Hematopoietic multipotent progenitor cell treated with erythropoietin and hydrocortisone succinate and interleukin-3 and kit ligand, for 17 days (in vitro differentiated cells): Measurements from ENCODE around the gene NKD2.
"Not testable (repeated sequence)": the region's sequence is repeated elsewhere in the genome, so short reads cannot be mapped to it uniquely, and the experiment has no call there.

Experiments used
- DNase-seq: peaks from one replicate; pipeline ENCODE4 v3.0.0-alpha.2; 2015; ENCODE audit warnings: low spot score

Gene NKD2

DNA sequence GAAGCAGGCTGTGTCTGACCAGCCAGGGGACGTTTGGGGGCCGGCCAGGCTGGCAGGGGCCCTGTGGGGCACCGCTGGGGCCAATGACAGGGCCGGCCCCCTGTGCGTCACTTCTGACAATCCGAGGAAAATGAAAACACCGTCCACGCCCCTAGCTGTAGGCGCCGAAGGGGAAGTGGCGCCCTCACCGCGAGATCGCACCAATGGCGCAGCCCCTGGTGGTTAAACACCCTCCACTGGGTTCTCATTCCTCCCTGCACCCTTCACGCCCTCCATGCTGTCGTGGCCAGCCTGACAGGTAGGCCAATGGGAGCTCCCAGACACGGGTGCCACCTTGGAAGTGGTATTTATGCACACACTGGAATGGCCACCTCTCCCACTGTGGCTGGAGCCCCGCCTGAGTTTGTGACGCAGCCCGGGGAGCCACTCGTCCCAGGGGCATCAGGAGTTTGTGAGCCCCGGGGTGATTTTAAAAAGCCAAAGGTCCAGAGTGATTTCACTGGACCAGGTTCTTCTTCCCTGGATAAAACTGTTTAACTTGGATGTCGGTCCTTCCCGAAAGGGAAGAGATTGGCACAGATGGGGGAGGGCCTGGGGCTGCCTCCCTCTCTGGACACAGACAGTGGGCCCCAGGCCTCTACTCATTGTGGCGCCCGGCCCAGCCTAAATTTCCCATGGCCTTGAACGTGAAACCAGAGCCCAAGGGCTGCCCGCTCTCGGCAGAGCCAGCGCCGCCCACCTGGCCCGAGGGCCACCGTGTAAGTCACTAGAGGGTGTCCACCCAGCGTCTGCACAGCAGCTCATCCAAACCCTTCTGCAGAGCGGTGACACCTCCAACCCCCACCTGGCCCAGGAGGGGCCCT is 49.7 kb downstream of the NKD2 start:
- no peak for DNase-seq

DNA sequence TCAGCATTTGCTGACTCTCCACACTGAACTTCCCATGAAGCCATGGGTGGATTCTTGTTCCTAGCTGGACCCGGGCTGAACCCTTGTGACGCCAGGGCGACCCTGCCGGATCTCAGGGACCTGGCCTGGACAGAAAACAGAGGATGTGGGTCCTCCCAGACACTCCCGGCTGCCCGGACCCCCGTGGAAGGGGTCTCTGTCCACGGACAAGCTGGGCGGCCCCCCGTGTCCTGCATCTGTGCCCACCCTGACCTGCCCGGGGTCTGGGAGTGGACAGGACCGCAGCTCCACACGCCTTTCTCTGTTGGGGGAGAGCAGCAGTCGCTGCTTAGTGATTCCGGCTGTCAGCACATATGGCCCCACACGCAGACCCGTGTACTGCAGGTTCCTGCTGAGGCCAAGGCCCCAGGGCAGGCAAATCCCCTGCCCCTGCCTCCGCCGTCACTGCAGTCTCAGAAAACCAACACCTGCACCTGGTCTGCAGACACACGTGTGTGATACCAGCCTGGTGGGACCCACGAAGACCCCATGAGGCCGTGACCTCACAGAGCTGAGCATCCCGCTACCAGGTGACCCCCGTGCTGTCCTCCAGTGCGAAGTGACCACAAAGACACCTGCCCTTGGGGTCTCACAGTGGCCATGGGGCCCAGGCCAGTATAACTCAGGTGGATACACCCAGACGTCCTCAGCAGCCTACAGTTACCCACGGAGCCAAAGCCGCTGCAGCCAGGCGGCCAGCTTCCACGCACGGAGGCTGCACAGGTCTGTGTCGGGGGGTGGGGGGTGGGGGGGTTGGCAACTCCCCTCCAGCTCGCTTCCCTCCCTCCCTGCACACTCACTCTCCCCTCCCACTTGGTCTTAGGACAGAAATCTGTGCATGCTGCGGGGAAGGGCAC is 50.6 kb downstream of the NKD2 start:
- DNase-seq = no peak

DNA sequence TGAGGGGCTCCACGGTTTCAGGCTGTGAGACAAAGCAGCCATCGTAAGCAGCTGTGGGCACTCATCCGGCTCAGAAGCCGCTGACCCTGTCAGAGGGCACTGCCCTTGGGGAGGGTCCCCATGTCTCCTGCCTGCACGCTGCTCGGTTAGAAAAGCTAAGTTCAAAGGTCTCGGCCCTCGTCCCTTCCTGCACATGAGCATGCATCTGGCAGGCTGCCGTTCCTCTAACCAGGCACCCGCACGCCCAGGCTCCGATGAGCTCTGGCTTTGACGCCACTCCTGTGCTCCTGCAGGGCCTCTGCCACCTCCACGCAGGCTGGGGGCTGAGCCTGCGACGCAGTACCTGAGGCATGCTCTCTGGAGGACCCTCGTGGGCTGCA is 51.3 kb downstream of the NKD2 start:
- DNase-seq = no peak

DNA sequence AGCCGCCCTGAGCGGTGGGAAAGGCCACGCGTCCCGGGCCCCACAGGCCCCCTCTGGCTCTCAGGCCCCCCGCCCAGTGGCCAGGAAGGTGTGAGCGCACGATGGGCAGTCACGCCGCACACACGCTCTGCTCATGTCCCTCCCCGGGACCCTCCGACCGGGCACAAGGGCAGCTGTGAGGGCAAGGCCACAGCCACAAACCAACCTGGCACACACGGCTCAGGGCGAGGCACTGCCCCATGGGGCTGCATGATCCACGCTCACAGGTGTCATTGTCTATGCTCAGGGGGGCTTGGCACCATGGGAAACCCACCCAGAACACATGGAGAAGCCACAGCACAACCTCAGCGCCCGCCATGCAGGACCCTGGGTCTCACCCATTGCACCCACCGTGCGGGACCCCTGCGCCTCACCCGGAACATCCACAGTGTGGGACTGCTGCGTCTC is 52.0 kb downstream of the NKD2 start:
- DNase-seq = no peak

DNA sequence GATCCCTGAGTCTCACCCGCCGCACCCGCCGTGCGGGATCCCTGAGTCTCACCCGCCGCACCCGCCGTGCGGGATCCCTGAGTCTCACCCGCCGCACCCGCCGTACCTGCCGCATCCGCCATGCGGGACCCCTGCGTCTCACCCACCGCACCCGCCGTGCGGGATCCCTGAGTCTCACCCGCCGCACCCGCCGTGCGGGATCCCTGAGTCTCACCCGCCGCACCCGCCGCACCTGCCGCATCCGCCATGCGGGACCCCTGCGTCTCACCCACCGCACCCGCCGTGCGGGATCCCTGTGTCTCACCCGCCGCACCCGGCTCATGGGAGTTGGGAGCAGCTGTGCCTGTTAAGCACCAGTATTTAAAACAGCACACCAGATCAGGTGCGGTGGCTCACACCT is 52.7 kb downstream of the NKD2 start:
- not testable (repeated sequence) for DNase-seq

DNA sequence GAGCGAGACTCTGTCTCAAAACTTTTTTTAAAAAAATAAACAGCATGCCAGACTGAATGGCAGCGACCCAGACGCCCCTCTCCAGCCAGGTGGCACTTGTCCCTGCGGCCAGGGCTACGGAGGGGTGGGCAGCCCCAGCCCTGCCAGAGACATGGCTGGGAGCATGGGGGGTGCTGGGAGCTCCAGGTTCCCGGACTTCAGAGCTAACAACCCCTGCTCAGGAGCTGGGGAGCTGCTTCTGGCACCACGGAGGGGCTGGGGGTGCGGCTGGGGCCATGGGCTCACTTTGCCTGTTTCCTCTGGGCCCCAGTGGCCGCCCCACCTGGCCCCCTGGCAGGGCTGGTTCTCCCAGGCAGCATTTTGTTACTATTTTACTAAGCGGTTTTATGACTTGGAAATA is 53.3 kb downstream of the NKD2 start:
- DNase-seq = no peak

DNA sequence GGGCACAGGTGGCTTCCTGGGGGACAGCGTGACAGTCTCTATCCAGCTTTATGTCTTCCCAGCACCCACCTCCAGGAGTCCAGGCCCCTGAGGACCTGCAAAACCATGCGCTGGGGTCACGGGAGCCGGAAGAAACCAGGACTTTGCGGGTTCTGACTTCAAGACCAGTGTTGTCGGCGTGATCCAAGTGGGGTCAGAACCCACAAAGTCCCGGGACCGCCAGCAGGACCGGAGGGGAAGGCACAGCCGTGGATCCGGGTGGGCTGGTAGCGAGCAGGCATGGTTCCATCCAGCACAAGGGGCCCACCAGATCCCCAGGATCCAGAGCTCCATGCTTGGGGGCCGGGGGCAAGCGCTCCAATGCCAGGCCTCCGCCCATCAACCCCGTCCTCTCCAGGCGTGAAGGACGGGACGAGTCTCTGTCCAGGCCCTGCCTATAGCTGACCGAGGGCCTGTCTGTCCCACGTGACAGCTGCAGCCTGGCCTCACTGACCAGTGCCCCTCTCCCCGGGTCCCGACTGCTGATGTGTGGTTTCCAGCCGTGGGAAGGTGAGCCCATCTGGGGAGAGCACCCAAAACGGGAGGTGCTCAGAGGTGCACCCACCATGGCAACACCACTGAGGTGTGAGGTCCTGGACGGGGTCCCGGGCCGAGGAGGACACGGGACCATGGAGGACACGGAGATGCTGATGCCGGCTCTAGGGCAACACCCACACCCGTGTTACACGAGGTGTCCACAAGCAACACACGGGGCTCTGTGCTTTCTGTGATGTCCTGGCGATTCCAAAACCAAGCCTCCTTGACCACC is 54.4 kb downstream of the NKD2 start:
- no peak for DNase-seq

DNA sequence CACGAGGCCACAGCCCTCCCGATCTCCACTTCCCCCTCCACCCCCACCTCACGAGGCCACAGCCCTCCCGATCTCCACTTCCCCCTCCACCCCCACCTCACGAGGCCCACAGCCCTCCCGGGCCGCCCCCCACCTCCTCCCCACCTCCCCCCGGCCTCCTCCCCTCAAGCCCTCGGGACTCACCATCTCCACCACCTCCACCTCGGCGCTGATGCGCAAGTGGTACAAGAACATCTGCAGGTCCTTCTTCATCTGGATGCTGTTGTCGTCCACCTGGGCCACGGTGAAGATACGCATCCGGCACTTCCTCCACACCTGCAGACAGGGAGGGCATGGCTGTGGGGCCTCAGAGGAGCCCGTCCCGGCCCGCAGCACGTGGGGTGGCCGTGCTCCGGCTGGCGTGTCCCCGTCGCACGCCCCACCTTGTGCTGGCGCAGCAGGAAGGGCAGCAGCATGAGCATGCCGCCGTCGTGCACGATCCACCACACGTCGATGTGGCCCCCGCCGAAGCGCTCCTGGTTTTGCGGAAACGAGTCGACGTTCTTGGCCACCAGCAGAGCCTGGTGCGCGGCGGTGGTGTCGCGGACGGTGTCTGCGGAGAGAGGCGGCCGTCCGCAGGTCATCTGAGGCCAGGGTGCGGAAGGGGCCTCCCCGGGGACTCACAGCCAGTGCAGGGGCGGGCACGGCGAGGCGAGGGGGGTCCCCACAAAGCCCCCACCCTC is 55.2 kb downstream of the NKD2 start:
- DNase-seq = no peak

DNA sequence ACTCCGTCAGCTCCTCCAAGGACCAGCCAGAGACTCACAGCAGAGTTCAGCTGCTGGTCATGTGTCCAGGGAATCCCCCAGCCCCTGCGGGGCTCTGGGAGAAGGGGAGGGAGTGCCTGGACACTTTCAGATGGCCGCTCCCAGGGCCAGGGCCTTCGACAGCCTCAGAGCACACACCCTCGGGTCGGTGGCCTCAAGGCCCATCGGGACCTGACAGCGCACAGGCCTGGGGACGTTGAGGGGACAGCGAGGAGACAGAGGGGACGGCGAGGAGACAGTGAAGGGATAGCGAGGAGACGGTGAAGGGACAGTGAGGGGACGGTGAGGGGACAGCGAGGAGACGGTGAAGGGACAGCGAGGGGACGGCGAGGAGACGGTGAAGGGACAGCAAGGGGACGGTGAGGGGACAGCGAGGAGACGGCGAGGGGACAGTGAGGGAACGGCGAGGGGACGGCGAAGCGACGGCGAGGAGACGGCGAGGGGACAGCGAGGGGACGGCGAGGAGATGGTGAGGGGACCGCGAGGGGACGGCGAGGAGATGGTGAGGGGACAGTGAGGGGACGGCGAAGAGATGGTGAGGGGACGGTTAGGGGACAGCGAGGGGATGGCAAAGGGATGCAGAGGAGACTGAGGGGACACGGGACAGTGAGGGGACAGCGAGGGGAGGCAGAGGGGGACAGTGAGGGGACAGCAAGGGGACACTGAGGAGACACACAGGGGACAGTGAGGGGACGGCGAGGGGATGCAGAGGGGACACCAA is 56.0 kb downstream of the NKD2 start:
- DNase-seq = no peak

DNA sequence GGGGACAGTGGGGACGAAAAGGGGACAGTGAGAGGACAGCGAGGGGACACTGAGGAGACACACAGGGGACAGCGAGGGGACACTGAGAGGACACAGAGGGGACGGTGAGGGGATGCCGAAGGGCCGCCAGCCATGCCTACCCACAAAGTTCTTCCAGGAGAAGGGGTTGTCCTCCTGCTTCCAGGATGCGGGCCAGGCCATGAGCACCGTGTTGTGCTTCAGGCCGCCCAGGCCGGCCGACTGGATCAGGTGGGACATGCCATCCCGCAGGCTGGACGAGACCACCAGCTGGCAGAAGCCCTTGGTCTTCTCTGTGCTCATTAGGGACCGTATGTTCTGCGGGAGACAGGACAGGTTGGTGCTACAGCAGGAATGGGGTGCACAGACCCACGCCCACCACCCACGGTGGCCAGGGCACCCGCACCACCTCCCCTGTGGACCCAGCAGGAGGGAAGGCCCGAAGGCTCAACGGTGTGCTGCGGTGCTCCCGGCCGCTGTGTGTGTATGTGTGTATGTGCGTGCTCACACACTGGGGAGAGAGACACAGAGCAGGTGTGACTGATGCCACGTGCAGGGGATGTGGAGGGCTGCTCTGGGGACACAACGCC is 56.6 kb downstream of the NKD2 start:
- DNase-seq = no peak

DNA sequence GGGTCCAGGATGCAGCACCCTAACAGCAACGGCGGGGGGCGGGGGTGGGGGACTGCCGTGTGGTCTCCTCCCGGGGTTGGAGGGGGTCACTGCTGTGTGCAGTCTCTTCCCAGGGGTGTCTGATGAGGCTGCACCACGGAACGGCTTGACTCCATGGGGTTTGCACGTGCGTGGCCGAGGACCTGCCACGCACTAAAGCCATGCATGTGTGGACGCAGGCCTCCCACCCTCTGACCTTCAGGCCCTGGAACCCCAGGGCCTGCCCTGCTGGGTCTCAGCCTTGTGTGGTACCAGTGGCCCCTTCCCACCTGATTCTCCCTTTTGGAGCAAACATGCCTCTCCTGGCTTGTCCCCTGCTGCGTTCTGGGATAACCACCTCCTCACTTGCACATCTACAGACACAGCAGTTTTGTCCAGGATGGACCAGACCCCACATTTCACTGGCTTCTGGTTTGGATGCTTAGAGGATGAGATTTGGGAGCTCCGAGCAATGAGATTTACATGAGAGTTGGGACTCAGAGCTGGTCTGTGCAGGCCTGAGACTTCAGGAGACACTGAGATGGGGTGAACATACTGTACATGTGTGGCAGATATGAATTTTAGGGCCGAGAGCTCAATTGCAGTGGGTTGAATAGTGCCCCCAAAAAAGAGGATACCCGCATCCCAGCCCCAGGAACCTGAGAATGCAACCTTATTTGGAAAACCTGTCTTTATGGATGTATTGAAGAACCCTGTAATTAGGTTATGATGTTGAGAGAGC is 57.5 kb downstream of the NKD2 start:
- DNase-seq = no peak

DNA sequence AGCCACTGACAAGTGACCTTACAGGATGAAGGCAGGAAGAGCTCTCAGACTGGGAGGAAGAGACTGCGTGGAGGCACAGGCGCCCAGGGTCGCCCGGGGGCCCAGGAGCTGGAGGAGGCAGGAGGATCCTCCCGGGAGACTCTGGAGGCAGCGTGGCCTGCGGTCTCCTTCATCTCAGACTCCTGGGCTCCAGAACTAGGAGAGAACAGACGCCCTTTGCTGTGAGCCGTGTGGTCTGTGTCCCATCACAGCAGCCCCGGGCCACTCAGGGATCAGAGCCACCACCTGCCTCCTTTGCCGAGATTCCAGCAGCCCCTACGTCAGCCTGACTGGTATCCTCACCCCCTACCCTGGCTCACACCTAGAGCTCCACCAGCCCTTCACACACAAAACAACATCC is 58.1 kb downstream of the NKD2 start:
- no peak for DNase-seq

DNA sequence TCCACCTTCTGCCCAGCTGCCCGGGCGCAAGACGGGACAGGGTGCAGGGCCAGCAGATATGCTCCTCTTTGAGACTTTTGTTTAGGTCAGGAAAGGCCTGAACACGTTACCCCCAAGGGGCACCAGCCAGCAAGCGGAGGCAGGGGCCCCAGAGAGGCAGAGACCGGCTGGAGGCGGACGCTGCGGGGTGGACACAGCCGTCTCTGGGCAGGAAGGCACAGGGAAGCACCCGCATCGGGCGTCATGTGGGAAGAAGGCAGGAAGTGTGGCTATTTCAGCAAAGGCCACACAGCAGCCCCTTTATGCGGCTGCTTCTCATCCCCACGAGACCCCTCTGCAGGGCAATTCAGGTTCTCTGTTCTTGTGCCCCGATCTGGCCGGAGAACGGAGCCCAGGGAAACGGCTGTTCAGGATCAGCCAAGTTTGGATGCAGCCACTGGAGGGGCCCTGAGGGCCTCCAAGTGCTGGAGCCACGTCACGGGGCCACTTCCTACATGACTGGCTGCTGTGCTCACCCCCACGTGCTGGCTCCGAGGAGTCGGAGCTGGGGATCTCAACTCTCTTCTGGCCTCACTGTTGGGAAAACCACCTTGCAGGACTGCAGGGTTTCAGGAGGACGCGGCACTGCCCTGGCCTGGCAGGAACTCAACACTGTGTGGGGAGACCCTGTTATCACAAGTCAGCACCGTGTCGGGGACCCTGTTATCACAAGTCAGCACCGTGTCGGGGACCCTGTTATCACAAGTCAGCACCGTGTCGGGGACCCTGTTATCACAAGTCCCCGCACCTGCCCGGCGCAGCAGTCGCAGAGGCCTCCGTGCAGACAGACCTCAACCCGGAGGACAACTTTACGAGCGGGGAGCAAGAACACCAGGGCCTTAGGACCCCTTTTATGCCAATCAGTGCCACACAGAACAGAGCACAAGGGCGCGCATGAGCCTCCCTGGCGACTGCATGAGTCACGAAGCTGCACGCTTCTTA is 58.8 kb downstream of the NKD2 start:
- peak; percentile 82 for DNase-seq

DNA sequence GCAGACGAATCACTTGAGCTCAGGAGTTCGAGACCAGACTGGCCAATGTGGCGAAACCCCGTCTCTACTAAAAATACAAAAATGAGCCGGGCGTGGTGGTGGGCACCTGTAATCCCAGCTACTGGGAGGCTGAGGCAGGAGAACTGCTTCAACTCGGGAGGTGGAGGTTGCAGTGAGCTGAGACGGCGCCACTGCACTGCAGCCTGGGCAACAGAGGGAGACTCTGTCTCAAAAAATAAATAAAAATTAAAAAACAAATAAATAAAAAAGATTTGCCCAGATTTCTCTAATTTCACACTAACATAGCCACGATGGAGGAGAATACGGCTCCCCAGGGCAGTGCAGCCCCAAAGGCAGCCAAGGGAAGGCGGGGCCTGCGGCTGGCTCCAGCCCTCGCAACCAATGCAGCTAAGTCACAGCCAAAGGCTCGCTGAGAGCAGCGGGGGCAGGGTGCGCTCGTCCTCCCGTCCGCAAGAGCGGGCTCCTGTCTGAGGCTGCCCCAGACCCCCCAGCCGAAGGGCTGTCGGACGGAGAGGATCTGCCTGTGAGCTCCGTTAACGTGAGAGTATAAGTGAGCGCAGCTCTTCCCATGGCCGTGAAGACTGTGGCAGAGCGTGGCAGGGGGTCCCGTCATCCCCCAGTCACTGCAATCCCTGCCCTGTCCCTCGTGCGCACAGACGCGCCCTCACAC is 59.7 kb downstream of the NKD2 start:
- peak; percentile 31 for DNase-seq

DNA sequence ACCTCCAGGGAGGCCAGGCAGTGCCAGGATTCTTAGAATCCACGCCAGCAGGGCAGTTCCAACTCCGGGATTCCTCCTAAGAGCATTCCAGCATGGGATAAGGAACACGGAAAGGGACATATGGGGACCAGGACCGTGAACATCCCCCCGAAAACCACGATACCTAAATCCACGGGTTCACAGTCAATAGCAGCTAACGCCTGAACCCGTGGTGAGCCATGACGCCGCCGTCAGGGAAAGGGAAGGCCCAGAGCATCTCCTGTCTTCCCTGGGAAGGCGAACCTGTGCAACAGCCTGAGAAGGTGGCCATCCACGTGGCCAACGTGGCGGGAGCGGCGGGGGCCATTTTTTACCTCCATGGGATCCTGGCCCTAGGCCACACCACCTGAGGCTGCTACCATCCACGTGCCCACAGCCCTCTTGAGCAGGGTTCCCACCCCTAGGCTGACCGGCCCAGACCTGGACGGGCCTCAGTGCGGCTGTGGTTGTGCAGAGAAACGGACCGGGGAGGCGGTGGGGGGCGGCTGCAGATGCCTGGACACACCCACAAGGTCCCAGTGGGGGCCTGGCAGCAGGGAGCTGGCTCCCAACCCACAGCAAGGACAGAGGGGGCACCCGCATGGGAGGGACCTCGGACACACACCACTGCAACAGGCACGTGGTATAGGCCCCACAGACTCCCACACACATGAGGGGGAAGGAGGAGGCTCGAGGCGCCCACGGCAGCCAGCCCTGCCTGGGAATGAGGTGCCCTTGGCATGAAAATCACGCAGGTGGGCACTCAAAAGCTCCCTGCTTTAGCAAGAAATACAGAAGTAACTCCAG is 60.5 kb downstream of the NKD2 start:
- no peak for DNase-seq

DNA sequence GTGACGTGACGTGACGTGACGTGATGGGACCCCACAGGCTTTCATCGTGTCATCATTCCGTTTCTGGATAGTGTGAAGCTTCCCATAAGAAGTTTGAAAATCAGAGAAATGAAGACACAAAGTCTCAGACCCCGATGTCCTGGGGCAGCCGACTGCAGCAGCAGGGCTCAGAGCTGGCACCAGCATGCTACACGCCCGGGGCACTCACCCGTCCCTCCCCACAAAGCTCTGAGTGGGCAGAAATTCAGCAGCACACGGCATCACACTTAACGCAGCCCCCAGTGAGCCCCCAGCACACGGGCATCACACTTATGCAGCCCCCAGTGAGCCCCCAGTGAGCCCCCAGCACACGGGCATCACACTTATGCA is 61.1 kb downstream of the NKD2 start:
- no peak for DNase-seq
